ENCODE results near the gene ZNF226.
"Not testable (repeated sequence)": the region's sequence is repeated elsewhere in the genome, so short reads cannot be mapped to it uniquely, and the experiment has no call there.

The ZNF226 gene

DNA sequence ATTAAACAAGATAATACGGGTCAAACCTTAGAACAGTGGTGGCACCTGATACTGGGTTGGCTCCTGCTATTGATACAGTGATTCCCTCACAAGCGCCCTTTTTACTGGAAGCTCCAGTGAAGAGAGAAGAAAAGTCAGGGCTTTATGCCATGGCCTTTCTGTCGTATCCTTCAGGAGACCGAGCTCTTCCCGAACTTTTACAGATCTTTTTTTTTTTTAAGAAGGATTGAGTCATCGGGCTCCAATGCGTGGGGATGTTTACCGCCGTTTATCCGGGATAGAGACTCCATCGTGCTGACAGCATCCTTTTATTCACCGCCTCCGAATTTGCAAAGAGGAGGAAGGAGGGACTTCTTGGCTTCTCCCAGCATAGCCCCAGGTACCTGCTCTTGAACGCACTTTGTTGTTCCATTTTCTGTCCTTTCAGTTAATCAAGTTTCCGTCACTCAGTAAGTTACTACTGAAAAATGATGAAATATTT, 48.0 kb downstream of the ZNF226 start (continued):
- TF ChIP-seq ZNF8 (CRISPR knock-in tag; IDR thresholded peaks at IDR 0.05) (no peak), ARNTL (CRISPR knock-in tag; IDR thresholded peaks at IDR 0.05; ENCODE audit: borderline replicate concordance, low read depth) (no peak), OSR1 (CRISPR knock-in tag; IDR thresholded peaks at IDR 0.05) (no peak), ZNF565 (CRISPR knock-in tag; conservative IDR thresholded peaks at IDR 0.05; ENCODE audit: low read depth) (no peak), GLIS3 (CRISPR knock-in tag; IDR thresholded peaks at IDR 0.05) (no peak), PATZ1 (CRISPR knock-in tag; IDR thresholded peaks at IDR 0.05; ENCODE audit: borderline replicate concordance) (no peak)
- TF ChIP-seq, protein P1, sequence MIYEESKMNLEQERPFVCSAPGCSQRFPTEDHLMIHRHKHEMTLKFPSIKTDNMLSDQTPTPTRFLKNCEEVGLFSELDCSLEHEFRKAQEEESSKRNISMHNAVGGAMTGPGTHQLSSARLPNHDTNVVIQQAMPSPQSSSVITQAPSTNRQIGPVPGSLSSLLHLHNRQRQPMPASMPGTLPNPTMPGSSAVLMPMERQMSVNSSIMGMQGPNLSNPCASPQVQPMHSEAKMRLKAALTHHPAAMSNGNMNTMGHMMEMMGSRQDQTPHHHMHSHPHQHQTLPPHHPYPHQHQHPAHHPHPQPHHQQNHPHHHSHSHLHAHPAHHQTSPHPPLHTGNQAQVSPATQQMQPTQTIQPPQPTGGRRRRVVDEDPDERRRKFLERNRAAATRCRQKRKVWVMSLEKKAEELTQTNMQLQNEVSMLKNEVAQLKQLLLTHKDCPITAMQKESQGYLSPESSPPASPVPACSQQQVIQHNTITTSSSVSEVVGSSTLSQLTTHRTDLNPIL (CRISPR knock-in tag; IDR thresholded peaks at IDR 0.05; ENCODE audit: low read depth): no peak
- TF ChIP-seq, protein P2, sequence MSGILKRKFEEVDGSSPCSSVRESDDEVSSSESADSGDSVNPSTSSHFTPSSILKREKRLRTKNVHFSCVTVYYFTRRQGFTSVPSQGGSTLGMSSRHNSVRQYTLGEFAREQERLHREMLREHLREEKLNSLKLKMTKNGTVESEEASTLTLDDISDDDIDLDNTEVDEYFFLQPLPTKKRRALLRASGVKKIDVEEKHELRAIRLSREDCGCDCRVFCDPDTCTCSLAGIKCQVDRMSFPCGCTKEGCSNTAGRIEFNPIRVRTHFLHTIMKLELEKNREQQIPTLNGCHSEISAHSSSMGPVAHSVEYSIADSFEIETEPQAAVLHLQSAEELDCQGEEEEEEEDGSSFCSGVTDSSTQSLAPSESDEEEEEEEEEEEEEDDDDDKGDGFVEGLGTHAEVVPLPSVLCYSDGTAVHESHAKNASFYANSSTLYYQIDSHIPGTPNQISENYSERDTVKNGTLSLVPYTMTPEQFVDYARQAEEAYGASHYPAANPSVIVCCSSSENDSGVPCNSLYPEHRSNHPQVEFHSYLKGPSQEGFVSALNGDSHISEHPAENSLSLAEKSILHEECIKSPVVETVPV (CRISPR knock-in tag; IDR thresholded peaks at IDR 0.05): no peak

DNA sequence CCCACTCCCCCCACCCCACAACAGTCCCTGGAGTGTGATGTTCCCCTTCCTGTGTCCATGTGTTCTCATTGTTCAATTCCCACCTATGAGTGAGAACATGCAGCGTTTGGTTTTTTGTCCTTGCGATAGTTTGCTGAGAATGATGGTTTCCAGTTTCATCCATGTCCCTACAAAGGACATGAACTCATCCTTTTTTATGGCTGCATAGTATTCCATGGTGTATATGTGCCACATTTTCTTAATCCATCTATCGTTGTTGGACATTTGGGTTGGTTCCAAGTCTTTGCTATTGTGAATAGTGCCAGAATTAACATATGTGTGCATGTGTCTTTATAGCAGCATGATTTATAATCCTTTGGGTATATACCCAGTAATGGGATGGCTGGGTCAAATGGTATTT, 55.0 kb downstream of the ZNF226 start:
- not testable (repeated sequence) for ATAC-seq
- TF ChIP-seq ZNF8 (CRISPR knock-in tag; IDR thresholded peaks at IDR 0.05): peak; percentile 34; the same call in 1 of the 2 replicates

DNA sequence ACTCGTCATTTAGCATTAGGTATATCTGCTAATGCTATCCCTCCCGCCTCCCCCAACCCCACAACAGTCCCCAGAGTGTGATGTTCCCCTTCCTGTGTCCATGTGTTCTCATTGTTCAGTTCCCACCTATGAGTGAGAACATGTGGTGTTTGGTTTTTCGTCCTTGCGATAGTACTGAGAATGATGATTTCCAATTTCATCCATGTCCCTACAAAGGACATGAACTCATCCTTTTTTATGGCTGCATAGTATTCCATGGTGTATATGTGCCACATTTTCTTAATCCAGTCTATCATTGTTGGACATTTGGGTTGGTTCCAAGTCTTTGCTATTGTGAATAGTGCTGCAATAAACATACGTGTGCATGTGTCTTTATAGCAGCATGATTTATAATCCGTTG, 55.9 kb downstream of the ZNF226 start:
- TF ChIP-seq ZNF8 (CRISPR knock-in tag; IDR thresholded peaks at IDR 0.05): 0 out of 2 replicates have a peak, but pooled peaks have one; percentile 13
- ATAC-seq: not testable (repeated sequence)

- ATAC-seq: not testable (repeated sequence)
These were observed 56.4 kb downstream of the ZNF226 start for GRCh38 chr19:44221291-44221690.
